Uterus (tissue), 2 donors: ENCODE results near the gene TXN2.
A peak's percentile ranks its signal among the peaks of the same experiment; 100 is the strongest.

Experiments used
- CTCF ChIP-seq, 4 experiments: fragments of 200-600 bp in 2 of 4; fragments of 450-650 bp in 2 of 4; sonication (generic) in 2 of 4; IDR thresholded peaks; one replicate each; pipeline ENCODE4 v1.5.1; 2016 to 2019; ENCODE audit warnings: antibody characterized with exemption in 4 of 4, mild to moderate bottlenecking in 2 of 4, moderate library complexity in 1 of 4
- POLR2A ChIP-seq, 2 donors: fragments of 450-650 bp; IDR thresholded peaks; one replicate each; pipeline ENCODE4 v1.6.1; 2016; ENCODE audit warnings: antibody characterized with exemption in 2 of 2, mild to moderate bottlenecking in 1 of 2, moderate library complexity in 1 of 2

- TF ChIP-seq CTCF (IDR thresholded peaks at IDR 0.05) (peak in 1 of 4 experiments; percentile 39), POLR2A (IDR thresholded peaks at IDR 0.05) (no peak)
Observed at GRCh38 chr22:36425977-36426523, 55.4 kb downstream of the TXN2 start.
